ENCODE data around the gene CLK3. TPM values are rescaled to one million over a fixed set of nuclear protein-coding genes. Genes with fewer than 3 reads are reported as not detected.

The CLK3 gene
- total and polyA plus RNA-seq, 2 donors (not counting 3 experiments of a cell fraction or from before 2014, with no cell fraction given): 75.5 to 121 TPM

GRCh38 chr15:74641151-74641550, 25.5 kb downstream of the CLK3 start:
- Histone ChIP-seq H3K36me3 (ENCODE audit: control insufficient read depth in 2 of 2, extremely low read depth in 1 of 2, insufficient read depth in 2 of 2, low read length in 2 of 2) (peaks cover 4 to 11% of the 10 kb centered on the region in 2 experiments), H2AFZ (ENCODE audit: low read depth, low read length) (no peak overlapping the region), H3K9me3 (replicated peaks; ENCODE audit: control insufficient read depth, insufficient read depth, low read length) (no peaks in the 10 kb centered on the region), H3K9ac (replicated peaks; ENCODE audit: extremely low read depth, insufficient read depth, low read length) (no peak overlapping the region), H3K4me1 (ENCODE audit: control insufficient read depth, extremely low read depth, insufficient read depth, low read length) (peaks cover 18% of the 10 kb centered on the region), H4K20me1 (replicated peaks; ENCODE audit: control insufficient read depth, extremely low read depth, insufficient read depth, low read length) (no peaks in the 10 kb centered on the region), H3K27ac (ENCODE audit: insufficient read depth, low read depth, low read length) (no peak overlapping the region), H3K4me3 (replicated peaks in 1 of 3; ENCODE audit: insufficient read depth in 1 of 3, low read depth in 1 of 3, low read length in 3 of 3) (no peak overlapping the region), H3K27me3 (ENCODE audit: control insufficient read depth in 2 of 2, insufficient read depth in 2 of 2, low read length in 2 of 2) (no peaks in the 10 kb centered on the region), H3K79me2 (ENCODE audit: control insufficient read depth, insufficient read depth, low read length) (no peaks in the 10 kb centered on the region), H3K9me1 (replicated peaks; ENCODE audit: control insufficient read depth, extremely low read depth, insufficient read depth, low read length) (no peaks in the 10 kb centered on the region), H3K4me2 (ENCODE audit: insufficient read depth, low read length) (no peak overlapping the region)
- TF ChIP-seq POLR2A (IDR thresholded peaks at IDR 0.05; ENCODE audit: low read depth, low read length): no peak
- TF ChIP-seq FOS (IDR thresholded peaks at IDR 0.05; ENCODE audit: borderline replicate concordance, insufficient read depth, low read length): no peak
- no peak for TF ChIP-seq CTCF (IDR thresholded peaks at IDR 0.05; ENCODE audit: extremely low read depth in 1 of 2, insufficient read depth in 1 of 2, low read depth in 1 of 2, low read length in 2 of 2)
- TF ChIP-seq MAX (IDR thresholded peaks at IDR 0.05; ENCODE audit: insufficient read depth, insufficient read length): no peak
- no peak for TF ChIP-seq POLR2AphosphoS5 (IDR thresholded peaks at IDR 0.05; ENCODE audit: insufficient read depth, low read depth, low read length)
- no peak for TF ChIP-seq MYC (IDR thresholded peaks at IDR 0.05; ENCODE audit: low read depth, low read length)
- TF ChIP-seq JUN (IDR thresholded peaks at IDR 0.05; ENCODE audit: borderline replicate concordance, insufficient read depth, insufficient read length, low read depth): no peak
- TF ChIP-seq GATA2 (IDR thresholded peaks at IDR 0.05; ENCODE audit: insufficient read depth, insufficient read length, low read depth, low read length): no peak
- no peak for TF ChIP-seq EZH2 (IDR thresholded peaks at IDR 0.05; ENCODE audit: borderline replicate concordance, low read depth, low read length, severe bottlenecking)
- intact Hi-C loops (cut with micrococcal nuclease) (no loop called here), dilution Hi-C loops (cut with MboI; ENCODE audit: extremely low pct_ligation_motif_present, low sequenced_read_pairs) (loop anchor here (25.0 kb wide), 1 partner anchor 121 kb away; no protein-coding TSS in a partner anchor)
- FAIRE-seq (no peak), DNase-seq (ENCODE audit: low read depth, low spot score) (peak; percentile 59)
- BruUV-seq (replicated peaks): no TSS peak
- ChIA-PET POLR2A (no interaction called here), CTCF (interaction anchor here (1.0 to 18.1 kb wide), 5 partner anchors 10 to 129 kb away, joined by 3 to 696 read pairs (median 4); no protein-coding TSS in a partner anchor)

Measured in endothelial cell of umbilical vein (primary cell).